A549 treated with CORT108297 at 1 μM for 4 hours (cell line): ENCODE results near the gene DDI1. TPM values are rescaled to one million over a fixed set of nuclear protein-coding genes. Genes with fewer than 3 reads are reported as not detected.

ENCODE experiments used
- total RNA-seq: library from RNA; stranded (reverse); fragments of 200-300 nt; extraction: Qiagen RNA extraction; gene quantifications from 5 replicates; pipeline ENCODE4 v1.2.3, GENCODE V29; 2022

The DDI1 gene
- not detected in 5 replicates for total RNA-seq

GRCh38 chr11:104036588-104036987 is at the start of gene DDI1:
TSS of gene DDI1 (plus strand) at chr11:104036640. CDS start at chr11:104036823, 183 bp downstream.

Other genes starting within 250 kb of the DDI1 start
- 7.0 to 9.0 TPM (median 8.3 TPM) in 5 replicates for gene PDGFD, start 127.5 kb downstream of the DDI1 start, total RNA-seq